Measurements from ENCODE around the gene PIMREG.

DNA sequence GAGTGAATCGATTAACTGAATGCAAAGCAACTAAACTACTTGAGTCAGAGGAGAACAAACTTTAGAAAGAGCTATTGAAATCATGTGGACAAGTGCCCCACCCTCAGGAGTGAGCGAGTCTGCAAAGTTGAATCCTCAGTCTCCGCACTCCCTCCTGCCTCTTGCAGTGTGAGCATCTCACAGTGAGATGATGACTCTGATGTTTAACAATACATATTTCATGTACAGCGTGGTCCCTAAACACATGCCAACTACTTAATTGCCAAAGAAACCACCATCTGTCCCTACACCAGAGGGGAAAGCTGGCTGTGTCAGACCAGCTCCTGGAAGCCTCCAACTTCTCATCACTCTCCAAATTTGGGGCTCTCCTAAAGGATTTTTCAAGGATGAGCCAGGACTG lies 31.2 kb downstream of the PIMREG start:
- no peak for TF ChIP-seq EP300 (conservative IDR thresholded peaks at IDR 0.05; ENCODE audit: poor library complexity, severe bottlenecking)
- TF ChIP-seq, protein P1, sequence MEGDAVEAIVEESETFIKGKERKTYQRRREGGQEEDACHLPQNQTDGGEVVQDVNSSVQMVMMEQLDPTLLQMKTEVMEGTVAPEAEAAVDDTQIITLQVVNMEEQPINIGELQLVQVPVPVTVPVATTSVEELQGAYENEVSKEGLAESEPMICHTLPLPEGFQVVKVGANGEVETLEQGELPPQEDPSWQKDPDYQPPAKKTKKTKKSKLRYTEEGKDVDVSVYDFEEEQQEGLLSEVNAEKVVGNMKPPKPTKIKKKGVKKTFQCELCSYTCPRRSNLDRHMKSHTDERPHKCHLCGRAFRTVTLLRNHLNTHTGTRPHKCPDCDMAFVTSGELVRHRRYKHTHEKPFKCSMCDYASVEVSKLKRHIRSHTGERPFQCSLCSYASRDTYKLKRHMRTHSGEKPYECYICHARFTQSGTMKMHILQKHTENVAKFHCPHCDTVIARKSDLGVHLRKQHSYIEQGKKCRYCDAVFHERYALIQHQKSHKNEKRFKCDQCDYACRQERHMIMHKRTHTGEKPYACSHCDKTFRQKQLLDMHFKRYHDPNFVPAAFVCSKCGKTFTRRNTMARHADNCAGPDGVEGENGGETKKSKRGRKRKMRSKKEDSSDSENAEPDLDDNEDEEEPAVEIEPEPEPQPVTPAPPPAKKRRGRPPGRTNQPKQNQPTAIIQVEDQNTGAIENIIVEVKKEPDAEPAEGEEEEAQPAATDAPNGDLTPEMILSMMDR (IDR thresholded peaks at IDR 0.05; ENCODE audit: poor library complexity, severe bottlenecking) = no peak
- no peak for TF ChIP-seq RAD21 (conservative IDR thresholded peaks at IDR 0.05)
- TF ChIP-seq POLR2AphosphoS5 (IDR thresholded peaks at IDR 0.05) = no peak
- no peak for TF ChIP-seq EZH2 (IDR thresholded peaks at IDR 0.05; ENCODE audit: borderline replicate concordance, insufficient read depth, low read length, poor library complexity, severe bottlenecking)
- TF ChIP-seq, protein P2, sequence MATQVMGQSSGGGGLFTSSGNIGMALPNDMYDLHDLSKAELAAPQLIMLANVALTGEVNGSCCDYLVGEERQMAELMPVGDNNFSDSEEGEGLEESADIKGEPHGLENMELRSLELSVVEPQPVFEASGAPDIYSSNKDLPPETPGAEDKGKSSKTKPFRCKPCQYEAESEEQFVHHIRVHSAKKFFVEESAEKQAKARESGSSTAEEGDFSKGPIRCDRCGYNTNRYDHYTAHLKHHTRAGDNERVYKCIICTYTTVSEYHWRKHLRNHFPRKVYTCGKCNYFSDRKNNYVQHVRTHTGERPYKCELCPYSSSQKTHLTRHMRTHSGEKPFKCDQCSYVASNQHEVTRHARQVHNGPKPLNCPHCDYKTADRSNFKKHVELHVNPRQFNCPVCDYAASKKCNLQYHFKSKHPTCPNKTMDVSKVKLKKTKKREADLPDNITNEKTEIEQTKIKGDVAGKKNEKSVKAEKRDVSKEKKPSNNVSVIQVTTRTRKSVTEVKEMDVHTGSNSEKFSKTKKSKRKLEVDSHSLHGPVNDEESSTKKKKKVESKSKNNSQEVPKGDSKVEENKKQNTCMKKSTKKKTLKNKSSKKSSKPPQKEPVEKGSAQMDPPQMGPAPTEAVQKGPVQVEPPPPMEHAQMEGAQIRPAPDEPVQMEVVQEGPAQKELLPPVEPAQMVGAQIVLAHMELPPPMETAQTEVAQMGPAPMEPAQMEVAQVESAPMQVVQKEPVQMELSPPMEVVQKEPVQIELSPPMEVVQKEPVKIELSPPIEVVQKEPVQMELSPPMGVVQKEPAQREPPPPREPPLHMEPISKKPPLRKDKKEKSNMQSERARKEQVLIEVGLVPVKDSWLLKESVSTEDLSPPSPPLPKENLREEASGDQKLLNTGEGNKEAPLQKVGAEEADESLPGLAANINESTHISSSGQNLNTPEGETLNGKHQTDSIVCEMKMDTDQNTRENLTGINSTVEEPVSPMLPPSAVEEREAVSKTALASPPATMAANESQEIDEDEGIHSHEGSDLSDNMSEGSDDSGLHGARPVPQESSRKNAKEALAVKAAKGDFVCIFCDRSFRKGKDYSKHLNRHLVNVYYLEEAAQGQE (IDR thresholded peaks at IDR 0.05; ENCODE audit: borderline replicate concordance) = no peak

Data from neural cell (in vitro differentiated cells).